HG02642 (cell line): ENCODE results near the gene TSPYL6.

Experiments
- ATAC-seq: cut with Tn5 transposase; IDR thresholded peaks from one replicate; pipeline ENCODE4 v1.9.1; 2021; ENCODE audit warnings: mild to moderate bottlenecking; ENCODE audit not compliant: unreplicated experiment, poor library complexity

Gene TSPYL6

DNA sequence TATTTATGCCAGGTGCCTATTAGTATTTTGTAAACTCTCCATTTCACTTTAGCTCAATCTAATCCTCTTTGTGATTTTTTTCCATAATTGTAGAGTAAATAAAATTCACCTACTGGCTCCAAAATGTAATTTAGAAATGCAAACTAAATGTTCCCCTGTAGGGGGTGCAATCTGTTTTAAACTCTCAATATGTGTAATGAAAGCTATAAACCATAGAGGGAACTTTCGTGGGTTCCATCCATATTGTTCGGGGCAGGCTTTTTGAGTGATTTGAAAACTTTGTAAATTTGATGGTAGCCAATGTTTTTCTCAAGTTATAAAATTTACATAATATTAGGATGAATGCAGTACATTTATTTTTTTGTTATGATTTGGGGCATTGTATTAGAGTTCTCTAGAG, 49.4 kb downstream of the TSPYL6 start:
- ATAC-seq: no peak

DNA sequence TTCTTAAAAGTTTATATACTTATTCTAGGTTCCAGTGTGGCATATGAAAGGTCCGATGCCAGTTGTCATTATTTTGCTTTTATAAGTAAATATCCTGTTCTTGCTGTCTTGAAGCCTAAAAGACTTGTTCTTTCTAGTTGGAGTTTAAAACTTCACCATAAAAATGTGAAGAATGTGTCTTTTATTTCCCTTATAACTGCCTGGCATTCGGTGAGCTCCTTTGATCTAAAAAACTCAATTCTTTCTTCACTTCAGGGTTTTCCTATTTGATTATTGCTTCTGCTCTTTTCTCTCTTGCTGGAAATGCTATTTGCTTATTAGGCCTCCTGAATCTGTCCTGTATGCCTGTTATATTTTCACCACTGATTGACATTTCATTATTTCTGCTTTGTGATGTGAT, 51.6 kb downstream of the TSPYL6 start:
- ATAC-seq: no peak
